A549 (cell line): ENCODE results near the gene CMTM1. TPM values are rescaled to one million over a fixed set of nuclear protein-coding genes. Genes with fewer than 3 reads are reported as not detected.

Source experiments
- ATAC-seq, 2 experiments: fragments of 200-7000 bp in 1 of 2; fragments of >200 bp in 1 of 2; cut with Nextera tagmentation in 1 of 2; cut with Tn5 transposase in 1 of 2; 3 replicates each; pipeline versions ENCODE4 v1.8.0 to v1.9.1; 2018 to 2020; ENCODE audit warnings: mild to moderate bottlenecking in 1 of 2, moderate library complexity in 1 of 2
- CTCF ChIA-PET: fragments of 300-600 bp; sonication (Branson Sonifier 250); formaldehyde crosslinking; extraction: SDS; loops from one replicate; lab custom pipeline; 2021; ENCODE audit warnings: antibody characterized with exemption, inconsistent platforms; lab: Yijun Ruan, JAX
- POLR2A ChIA-PET: fragments of 350-600 bp; formaldehyde crosslinking; extraction: SDS; loops from one replicate; lab custom pipeline; 2021; ENCODE audit warnings: antibody characterized with exemption, inconsistent platforms; lab: Yijun Ruan, JAX
- DNase-seq, 2 experiments: peaks; one replicate each; pipeline versions ENCODE4 v3.0.0 to v3.0.0-alpha.2; 2011 to 2016; ENCODE audit warnings: low read depth in 1 of 2, low spot score in 1 of 2
- FAIRE-seq: peaks from 2 replicates; lab custom pipeline; 2011; peaks lifted over from hg19 to GRCh38; lab: Jason Lieb, UNC
- H3K27ac ChIP-seq, 2 experiments: fragments of >200 bp; sonication (Bioruptor Twin); formaldehyde crosslinking; 3 replicates each; pipeline ENCODE4 v1.5.1; 2016 to 2017
- H3K4me1 ChIP-seq: fragments of >200 bp; sonication (Bioruptor Twin); formaldehyde crosslinking; 3 replicates; pipeline ENCODE4 v1.6.1; 2016
- H3K4me2 ChIP-seq: fragments of >200 bp; sonication (Bioruptor Twin); formaldehyde crosslinking; 3 replicates; pipeline ENCODE4 v1.6.1; 2016
- H3K4me3 ChIP-seq: fragments of >200 bp; sonication (Bioruptor Twin); formaldehyde crosslinking; 3 replicates; pipeline ENCODE4 v1.5.1; 2016
- H3K9me3 ChIP-seq: fragments of >200 bp; sonication (Bioruptor Twin); formaldehyde crosslinking; 3 replicates; pipeline ENCODE4 v1.6.1; 2016
- BHLHE40 ChIP-seq: IDR thresholded peaks from 2 replicates; pipeline ENCODE4 v1.6.1; 2012; ENCODE audit warnings: low read depth, low read length, inconsistent platforms
- CBX2 ChIP-seq: fragments of 200-600 bp; sonication (generic); IDR thresholded peaks from 2 replicates; pipeline ENCODE4 v1.6.1; 2016; ENCODE audit warnings: low read depth, mild to moderate bottlenecking, borderline replicate concordance
- CEBPB ChIP-seq, 2 experiments: fragments of >200 bp in 1 of 2; sonication (Bioruptor Twin) in 1 of 2; formaldehyde crosslinking in 1 of 2; IDR thresholded peaks; 2 replicates each; pipeline ENCODE4 v1.6.1; 2012 to 2016
- CHD2 ChIP-seq: fragments of 150-350 bp; IDR thresholded peaks from 2 replicates; pipeline ENCODE4 v1.6.1; 2014; ENCODE audit warnings: low read length; ENCODE audit not compliant: partially characterized antibody
- CTCF ChIP-seq: fragments of >200 bp; sonication (Bioruptor Twin); formaldehyde crosslinking; IDR thresholded peaks from 3 replicates; pipeline ENCODE4 v1.5.1; 2016
- EHMT2 ChIP-seq: fragments of 200-600 bp; sonication (generic); IDR thresholded peaks from 2 replicates; pipeline ENCODE4 v1.6.1; 2016; ENCODE audit warnings: antibody characterized with exemption, low read depth, mild to moderate bottlenecking, moderate library complexity
- ELK1 ChIP-seq: fragments of 150-350 bp; IDR thresholded peaks from 2 replicates; pipeline ENCODE4 v1.6.1; 2014; ENCODE audit warnings: low read depth, mild to moderate bottlenecking, low read length
- ESRRA ChIP-seq: fragments of 150-350 bp; IDR thresholded peaks from 2 replicates; pipeline ENCODE4 v1.6.1; 2014; ENCODE audit warnings: mild to moderate bottlenecking, low read length, borderline replicate concordance
- FOSB ChIP-seq: fragments of 250-450 bp; sonication (Bioruptor Pico); IDR thresholded peaks from 2 replicates; pipeline ENCODE4 v1.5.0; 2020; ENCODE audit warnings: mild to moderate bottlenecking, moderate library complexity
- FOSL2 ChIP-seq, 2 experiments: fragments of 450-650 bp in 1 of 2; fragments of >200 bp in 1 of 2; sonication (Bioruptor Twin) in 1 of 2; formaldehyde crosslinking; IDR thresholded peaks; 2 replicates each; pipeline versions ENCODE4 v1.5.0 to v1.6.1; 2016 to 2020; ENCODE audit warnings: mild to moderate bottlenecking in 1 of 2, moderate library complexity in 1 of 2
- GATA3 ChIP-seq: IDR thresholded peaks from 2 replicates; pipeline ENCODE4 v1.6.1; 2012; ENCODE audit warnings: borderline replicate concordance
- HDAC2 ChIP-seq: fragments of 200-600 bp; sonication (generic); IDR thresholded peaks from 2 replicates; pipeline ENCODE4 v1.6.1; 2016
- HEYL ChIP-seq: fragments of 250-450 bp; sonication (Bioruptor Pico); IDR thresholded peaks from 2 replicates; pipeline ENCODE4 v1.8.0; 2021; ENCODE audit warnings: mild to moderate bottlenecking, moderate library complexity
- HOXB13 ChIP-seq: fragments of 250-450 bp; sonication (Bioruptor Pico); IDR thresholded peaks from 2 replicates; pipeline ENCODE4 v1.5.0; 2020; ENCODE audit warnings: low read depth, mild to moderate bottlenecking, moderate library complexity
- KDM1A ChIP-seq: fragments of 200-600 bp; sonication (generic); IDR thresholded peaks from 2 replicates; pipeline ENCODE4 v1.6.1; 2016; ENCODE audit warnings: low read depth, mild to moderate bottlenecking
- MAFK ChIP-seq: fragments of 450-650 bp; IDR thresholded peaks from 2 replicates; pipeline ENCODE4 v1.6.1; 2014; ENCODE audit not compliant: partially characterized antibody
- MYC ChIP-seq: IDR thresholded peaks from 2 replicates; pipeline ENCODE4 v1.6.1; 2012; ENCODE audit warnings: mild to moderate bottlenecking, inconsistent platforms, low read length, improper control_type of control experiment, borderline replicate concordance
- NPAS2 ChIP-seq: fragments of 250-450 bp; sonication (Bioruptor Pico); IDR thresholded peaks from 2 replicates; pipeline ENCODE4 v1.8.0; 2022; ENCODE audit warnings: mild to moderate bottlenecking, moderate library complexity, borderline replicate concordance
- PBX3 ChIP-seq: IDR thresholded peaks from 2 replicates; pipeline ENCODE4 v1.6.1; 2012
- PHF8 ChIP-seq: fragments of 200-600 bp; sonication (generic); IDR thresholded peaks from 2 replicates; pipeline ENCODE4 v1.6.1; 2016; ENCODE audit warnings: low read depth, mild to moderate bottlenecking, antibody characterized with exemption, moderate library complexity, borderline replicate concordance
- POLR2A ChIP-seq: IDR thresholded peaks from 2 replicates; pipeline ENCODE4 v1.6.1; 2012; ENCODE audit warnings: mild to moderate bottlenecking, low read length
- RAD21 ChIP-seq, 2 experiments: fragments of >200 bp in 1 of 2; sonication (Bioruptor Twin) in 1 of 2; formaldehyde crosslinking in 1 of 2; IDR thresholded peaks in 1 of 2; conservative IDR thresholded peaks in 1 of 2; 2 replicates in 1 of 2; 3 replicates in 1 of 2; pipeline ENCODE4 v1.6.1; 2012 to 2018; ENCODE audit warnings: inconsistent platforms in 1 of 2
- SMC3 ChIP-seq: fragments of >200 bp; sonication (Bioruptor Twin); formaldehyde crosslinking; IDR thresholded peaks from 3 replicates; pipeline ENCODE4 v1.6.1; 2018; ENCODE audit warnings: inconsistent platforms
- ZC3H11A ChIP-seq: fragments of 450-650 bp; IDR thresholded peaks from 2 replicates; pipeline ENCODE4 v1.6.1; 2014; ENCODE audit warnings: antibody characterized with exemption, mild to moderate bottlenecking
- ZSCAN20 ChIP-seq: fragments of 250-450 bp; sonication (Bioruptor Pico); IDR thresholded peaks from 2 replicates; pipeline ENCODE4 v1.8.0; 2022; ENCODE audit warnings: mild to moderate bottlenecking, moderate library complexity
- WGBS: methylation state at CpG from one replicate; pipeline ENCODE4 v1.1.6; 2017; ENCODE audit errors: missing lambda C conversion rate; 5-methylcytosine and 5-hydroxymethylcytosine counted together
- polyA plus RNA-seq, 4 experiments: library from polyadenylated mRNA; depleted of rRNA in 3 of 4; stranded (reverse); fragments of >200 nt; fragmentation: RNase III in 1 of 4; extraction: RNeasy Plus Mini Kit Qiagen cat#74134 plus additional on column Dnase treatment in 1 of 4; gene quantifications; 2 replicates in 3 of 4; 3 replicates in 1 of 4; pipeline ENCODE4 v1.2.3, GENCODE V29; 2011 to 2017
- TF ChIP-seq, protein P1 (sequence below): fragments of >200 bp; sonication (Bioruptor Twin); formaldehyde crosslinking; IDR thresholded peaks from 3 replicates; pipeline ENCODE4 v1.6.1; 2016
- TF ChIP-seq, protein P2 (sequence below): IDR thresholded peaks from 2 replicates; pipeline ENCODE4 v1.6.1; 2012; ENCODE audit warnings: low read depth, borderline replicate concordance

Gene CMTM1
- polyA plus RNA-seq, 2 of the 4 experiments (the other 2 are of a cell fraction) = 1.3 to 1.9 TPM

DNA sequence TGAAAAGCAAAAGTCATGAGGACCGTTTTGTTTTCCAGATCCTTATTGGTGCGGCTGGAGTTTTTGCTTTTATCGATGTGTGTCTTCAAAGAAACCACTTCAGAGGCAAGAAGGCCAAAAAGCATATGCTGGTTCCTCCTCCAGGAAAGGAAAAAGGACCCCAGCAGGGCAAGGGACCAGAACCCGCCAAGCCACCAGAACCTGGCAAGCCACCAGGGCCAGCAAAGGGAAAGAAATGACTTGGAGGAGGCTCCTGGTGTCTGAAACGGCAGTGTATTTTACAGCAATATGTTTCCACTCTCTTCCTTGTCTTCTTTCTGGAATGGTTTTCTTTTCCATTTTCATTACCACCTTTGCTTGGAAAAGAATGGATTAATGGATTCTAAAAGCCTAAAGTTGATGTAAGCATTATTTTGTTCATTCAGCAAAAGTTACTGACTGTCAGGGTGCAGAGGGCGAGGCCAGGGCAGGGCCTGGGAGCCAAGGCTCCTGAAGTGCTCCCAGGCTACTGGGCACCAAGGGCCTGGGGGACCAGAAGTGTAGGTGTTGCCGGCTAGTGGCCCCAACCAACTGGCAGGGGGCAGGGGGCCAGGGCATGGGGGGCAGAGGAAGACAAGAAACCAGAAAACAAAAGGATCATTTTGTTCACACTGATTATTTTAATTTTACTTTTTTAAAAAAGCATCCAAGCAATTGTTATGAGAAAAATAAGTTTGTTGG lies 21.8 kb downstream of the CMTM1 start:
- Histone ChIP-seq H3K27ac (no peak overlapping the region), H3K4me2 (no peak overlapping the region), H3K9me3 (no peaks in the 10 kb centered on the region), H3K4me1 (no peaks in the 10 kb centered on the region), H3K4me3 (no peak overlapping the region)
- ChIA-PET POLR2A (no interaction called here), CTCF (interaction anchor here (0.6 to 2.4 kb wide), 2 partner anchors 17 to 117 kb away, joined by 3 to 7 read pairs; no protein-coding TSS in a partner anchor)
- WGBS = 76% methylated on average over 7 of the region's 7 CpGs
- no peak for DNase-seq
- ATAC-seq = no peak
- FAIRE-seq = no peak
- peak; percentile 23 for TF ChIP-seq MAFK
- no peak for TF ChIP-seq KDM1A

DNA sequence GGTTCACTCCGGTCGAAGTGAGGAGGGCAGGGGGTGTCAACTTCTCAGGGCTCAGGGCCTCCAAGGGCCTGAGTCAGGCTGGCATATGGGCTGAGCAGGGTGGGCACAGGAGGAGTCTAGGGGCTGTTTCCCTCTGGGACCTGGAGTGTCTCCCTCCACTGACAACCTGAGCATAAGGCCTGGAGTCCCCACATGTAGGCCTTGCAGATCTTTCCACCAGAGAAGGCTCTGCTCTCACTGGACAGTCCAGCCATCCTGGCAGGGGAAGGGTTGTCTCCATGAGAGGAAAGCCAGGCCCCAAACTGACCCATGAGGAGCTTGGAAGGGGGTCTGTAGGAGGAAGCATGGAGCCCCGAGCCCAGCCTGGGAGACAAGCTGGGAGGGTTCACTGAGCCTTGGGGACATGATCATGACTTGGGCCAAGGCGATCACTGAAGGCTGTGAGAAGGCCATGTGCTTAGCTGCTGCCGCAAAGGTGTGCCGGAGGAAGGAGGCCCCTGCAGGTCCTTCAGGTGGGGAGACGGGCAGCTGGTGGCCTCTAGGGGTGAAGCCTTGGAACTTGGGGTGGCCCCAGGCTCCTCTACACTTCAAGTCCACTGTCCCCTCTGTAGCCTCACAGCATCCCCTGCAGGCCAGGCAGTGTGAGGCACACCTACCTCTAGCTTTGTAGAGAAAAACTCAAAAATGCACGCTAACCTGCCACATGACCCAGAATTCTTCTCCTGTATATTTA lies 22.9 kb downstream of the CMTM1 start:
- Histone ChIP-seq H3K4me3 (no peak overlapping the region), H3K9me3 (no peaks in the 10 kb centered on the region), H3K4me2 (no peak overlapping the region), H3K4me1 (no peaks in the 10 kb centered on the region), H3K27ac (0 out of 6 replicates have a peak overlapping the region, but pooled peaks of 1 of the 2 experiments have one; percentile 35)
- CTCF ChIA-PET = interaction anchor here (0.6 to 2.6 kb wide), 16 partner anchors 8 to 245 kb away, joined by 3 to 11 read pairs (median 3); partner anchors contain the start of gene CMTM3
- ATAC-seq = peak; percentile 89 to 95; a peak in 5 of 6 replicates
- 92% methylated on average over 8 of the region's 8 CpGs for WGBS
- TF ChIP-seq FOSB (CRISPR knock-in tag) = no peak
- TF ChIP-seq MYC = no peak
- no peak for TF ChIP-seq HEYL (CRISPR knock-in tag)
- no peak for TF ChIP-seq EHMT2
- no peak for TF ChIP-seq CHD2
- TF ChIP-seq NPAS2 (CRISPR knock-in tag) = no peak
- TF ChIP-seq RAD21 (conservative IDR thresholded peaks at IDR 0.05 in 1 of 2, IDR thresholded peaks at IDR 0.05 in 1 of 2) = peak; percentile 65 to 82
- TF ChIP-seq MAFK = no peak
- TF ChIP-seq CEBPB (IDR thresholded peaks at IDR 0.05) = no peak
- no peak for TF ChIP-seq PBX3
- no peak for TF ChIP-seq FOSL2 (IDR thresholded peaks at IDR 0.05)
- TF ChIP-seq FOSL2 (CRISPR knock-in tag; IDR thresholded peaks at IDR 0.05) = no peak
- no peak for TF ChIP-seq GATA3
- TF ChIP-seq KDM1A = no peak
- no peak for TF ChIP-seq ELK1
- peak; percentile 59 for TF ChIP-seq SMC3
- no peak for TF ChIP-seq HOXB13
- TF ChIP-seq, protein P1, sequence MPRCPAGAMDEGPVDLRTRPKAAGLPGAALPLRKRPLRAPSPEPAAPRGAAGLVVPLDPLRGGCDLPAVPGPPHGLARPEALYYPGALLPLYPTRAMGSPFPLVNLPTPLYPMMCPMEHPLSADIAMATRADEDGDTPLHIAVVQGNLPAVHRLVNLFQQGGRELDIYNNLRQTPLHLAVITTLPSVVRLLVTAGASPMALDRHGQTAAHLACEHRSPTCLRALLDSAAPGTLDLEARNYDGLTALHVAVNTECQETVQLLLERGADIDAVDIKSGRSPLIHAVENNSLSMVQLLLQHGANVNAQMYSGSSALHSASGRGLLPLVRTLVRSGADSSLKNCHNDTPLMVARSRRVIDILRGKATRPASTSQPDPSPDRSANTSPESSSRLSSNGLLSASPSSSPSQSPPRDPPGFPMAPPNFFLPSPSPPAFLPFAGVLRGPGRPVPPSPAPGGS = no peak
- no peak for TF ChIP-seq ZSCAN20 (CRISPR knock-in tag)
- no peak for TF ChIP-seq HDAC2
- TF ChIP-seq POLR2A = no peak
- no peak for TF ChIP-seq BHLHE40
- no peak for TF ChIP-seq CBX2
- TF ChIP-seq PHF8 = no peak
- TF ChIP-seq, protein P2, sequence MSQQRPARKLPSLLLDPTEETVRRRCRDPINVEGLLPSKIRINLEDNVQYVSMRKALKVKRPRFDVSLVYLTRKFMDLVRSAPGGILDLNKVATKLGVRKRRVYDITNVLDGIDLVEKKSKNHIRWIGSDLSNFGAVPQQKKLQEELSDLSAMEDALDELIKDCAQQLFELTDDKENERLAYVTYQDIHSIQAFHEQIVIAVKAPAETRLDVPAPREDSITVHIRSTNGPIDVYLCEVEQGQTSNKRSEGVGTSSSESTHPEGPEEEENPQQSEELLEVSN = no peak
- TF ChIP-seq CTCF = peak; percentile 49
- TF ChIP-seq ESRRA = no peak
- no peak for TF ChIP-seq ZC3H11A
- no peak for FAIRE-seq
- DNase-seq = peak; percentile 42 to 68
- POLR2A ChIA-PET = interaction anchor here (0.6 kb wide), 1 partner anchor 18 kb away, joined by 3 read pairs; no protein-coding TSS in a partner anchor
